ENCODE measurements around the gene ZCCHC24.
A peak's percentile ranks its signal among the peaks of the same experiment; 100 is the strongest.

The ZCCHC24 gene

GRCh38 chr10:79445161-79445976 is at the start of gene ZCCHC24:
ZCCHC24 (minus strand) TSS chr10:79445624; CDS start chr10:79445440, 184 bp downstream.
- TF ChIP-seq CTCF (conservative IDR thresholded peaks at IDR 0.05) (no peak), ZFX (IDR thresholded peaks at IDR 0.05) (peak; percentile 43; the same call in 1 of the 2 replicates)
- peak within 1 kb of the TSS; percentile 85 for H3K27ac ChIP-seq

- TF ChIP-seq ZFX (IDR thresholded peaks at IDR 0.05) (no peak), CTCF (conservative IDR thresholded peaks at IDR 0.05) (no peak)
- no peak overlapping the region for H3K27ac ChIP-seq
These were observed 48.4 kb upstream of the ZCCHC24 start for GRCh38 chr10:79493806-79494205.

GRCh38 chr10:79492839-79493238 is 47.4 kb upstream of the ZCCHC24 start:
- TF ChIP-seq ZFX (IDR thresholded peaks at IDR 0.05): no peak
- no peak overlapping the region for H3K27ac ChIP-seq

- TF ChIP-seq CTCF (conservative IDR thresholded peaks at IDR 0.05) (no peak), ZFX (IDR thresholded peaks at IDR 0.05) (no peak)
- no peak overlapping the region for H3K27ac ChIP-seq
These were observed 46.8 kb upstream of the ZCCHC24 start for GRCh38 chr10:79492256-79492655.

GRCh38 chr10:79491143-79491835 is 45.9 kb upstream of the ZCCHC24 start:
- no peak overlapping the region for H3K27ac ChIP-seq
- TF ChIP-seq CTCF (conservative IDR thresholded peaks at IDR 0.05) (no peak), ZFX (IDR thresholded peaks at IDR 0.05) (no peak)

- TF ChIP-seq CTCF (conservative IDR thresholded peaks at IDR 0.05): no peak
- TF ChIP-seq ZFX (IDR thresholded peaks at IDR 0.05): no peak
- no peak overlapping the region for H3K27ac ChIP-seq
These were observed 45.1 kb upstream of the ZCCHC24 start for GRCh38 chr10:79490400-79491142.

GRCh38 chr10:79488870-79489269 is 43.4 kb upstream of the ZCCHC24 start:
- no peak overlapping the region for H3K27ac ChIP-seq

More at GRCh38 chr10:79488870-79489269, 43.4 kb upstream of the ZCCHC24 start:
- TF ChIP-seq CTCF (conservative IDR thresholded peaks at IDR 0.05) (no peak), ZFX (IDR thresholded peaks at IDR 0.05) (no peak)
